ENCODE data around the gene ZNF470. TPM values are rescaled to one million over a fixed set of nuclear protein-coding genes. Genes with fewer than 3 reads are reported as not detected.

ZNF470 gene
- total RNA-seq, 2 donors from 2014 or later = 6.7 to 8.1 TPM

DNA sequence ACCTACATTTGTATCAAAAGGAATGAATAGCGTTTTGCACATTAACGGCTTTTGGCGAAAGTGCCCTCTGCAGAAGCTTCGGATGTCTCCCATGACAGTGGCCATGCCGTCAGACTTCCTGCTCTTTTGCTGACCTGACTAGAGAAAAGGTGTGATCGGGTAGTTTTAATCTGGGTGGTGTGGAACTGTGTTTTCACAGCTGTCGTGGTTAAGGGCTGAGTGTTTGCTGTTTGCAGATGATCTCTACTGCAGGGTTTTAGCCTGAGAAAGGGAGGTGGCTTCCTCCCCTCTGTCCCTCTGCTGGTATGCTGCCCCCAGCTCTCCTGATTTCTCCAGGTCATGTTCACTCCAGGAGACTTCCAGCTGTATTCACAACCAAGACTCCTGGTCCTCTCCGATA is 50.3 kb downstream of the ZNF470 start:
- TF ChIP-seq CTCF (conservative IDR thresholded peaks at IDR 0.05) = no peak
- no peak overlapping the region for H3K9ac ChIP-seq (ENCODE audit: extremely low read depth, low read length, poor library complexity, severe bottlenecking)
- no peaks in the 10 kb centered on the region for H3K27me3 ChIP-seq (ENCODE audit: control insufficient read depth, insufficient read depth, low read length, poor library complexity, severe bottlenecking)
- peaks cover 65% of the 10 kb centered on the region for H3K9me3 ChIP-seq (ENCODE audit: control insufficient read depth, low read length)
- Mint-ChIP-seq H3K27me3 (ENCODE audit: insufficient read depth) (no peaks in the 10 kb centered on the region), H3K36me3 (ENCODE audit: low read depth) (peaks cover 87% of the 10 kb centered on the region), H3K4me1 (no peaks in the 10 kb centered on the region), H3K9me3 (peaks cover 92% of the 10 kb centered on the region), H3K27ac (no peak overlapping the region), H3K4me3 (no peak overlapping the region)
- no peak overlapping the region for H3K27ac ChIP-seq (ENCODE audit: low read depth, low read length)
- DNase-seq = no peak
- H3K4me1 ChIP-seq (ENCODE audit: control insufficient read depth, insufficient read depth, low read length) = no peaks in the 10 kb centered on the region
- no peak overlapping the region for H3K4me3 ChIP-seq (ENCODE audit: low read length)
- H3K36me3 ChIP-seq (ENCODE audit: control insufficient read depth, insufficient read depth, low read length) = peaks cover 41% of the 10 kb centered on the region
- 89 to 96% methylated on average over 4 to 8 of the region's 8 CpGs for WGBS, 2 experiments (ENCODE audit: insufficient coverage in 1 of 2, insufficient read length in 1 of 2)

DNA sequence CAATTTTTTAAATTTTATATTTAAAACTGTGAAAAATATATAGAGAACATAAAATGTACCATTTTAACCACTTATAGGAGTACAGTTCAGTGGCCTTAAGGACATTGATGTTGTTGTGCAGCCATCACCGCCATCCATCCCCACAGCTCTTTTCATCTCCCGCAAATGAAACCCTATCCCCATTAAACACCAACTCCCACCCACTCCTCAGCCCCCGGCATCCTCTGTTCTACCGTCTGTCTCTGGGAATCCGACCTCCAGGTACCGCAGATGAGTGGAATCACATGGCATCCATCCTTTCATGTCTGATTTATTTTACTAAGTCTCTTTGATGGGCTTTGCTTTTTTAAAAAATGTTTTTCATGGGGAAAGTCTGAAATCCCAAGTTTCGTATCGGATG is 51.9 kb downstream of the ZNF470 start:
- Histone ChIP-seq H3K9ac (ENCODE audit: extremely low read depth, low read length, poor library complexity, severe bottlenecking) (no peak overlapping the region), H3K4me1 (ENCODE audit: control insufficient read depth, insufficient read depth, low read length) (no peaks in the 10 kb centered on the region), H3K27me3 (ENCODE audit: control insufficient read depth, insufficient read depth, low read length, poor library complexity, severe bottlenecking) (no peaks in the 10 kb centered on the region), H3K27ac (ENCODE audit: low read depth, low read length) (no peak overlapping the region), H3K9me3 (ENCODE audit: control insufficient read depth, low read length) (peaks cover 72% of the 10 kb centered on the region), H3K4me3 (ENCODE audit: low read length) (no peak overlapping the region), H3K36me3 (ENCODE audit: control insufficient read depth, insufficient read depth, low read length) (peaks cover 47% of the 10 kb centered on the region)
- WGBS, 2 experiments (ENCODE audit: insufficient coverage in 1 of 2, insufficient read length in 1 of 2) = 76 to 86% methylated on average over 6 to 8 of the region's 8 CpGs
- TF ChIP-seq CTCF (conservative IDR thresholded peaks at IDR 0.05) = no peak
- Mint-ChIP-seq H3K27ac (no peak overlapping the region), H3K4me3 (no peak overlapping the region), H3K27me3 (ENCODE audit: insufficient read depth) (no peaks in the 10 kb centered on the region), H3K4me1 (no peaks in the 10 kb centered on the region), H3K36me3 (ENCODE audit: low read depth) (peaks cover 88% of the 10 kb centered on the region), H3K9me3 (peaks cover 89% of the 10 kb centered on the region)
- DNase-seq = no peak

DNA sequence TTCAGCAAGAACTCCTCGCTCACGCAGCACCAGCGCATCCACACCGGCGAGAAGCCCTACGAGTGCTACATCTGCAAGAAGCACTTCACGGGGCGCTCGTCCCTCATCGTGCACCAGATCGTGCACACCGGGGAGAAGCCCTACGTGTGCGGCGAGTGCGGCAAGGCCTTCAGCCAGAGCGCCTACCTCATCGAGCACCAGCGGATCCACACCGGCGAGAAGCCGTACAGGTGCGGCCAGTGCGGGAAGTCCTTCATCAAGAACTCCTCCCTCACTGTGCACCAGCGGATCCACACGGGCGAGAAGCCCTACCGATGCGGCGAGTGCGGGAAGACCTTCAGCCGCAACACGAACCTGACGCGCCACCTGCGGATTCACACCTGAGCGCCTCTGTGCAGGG is 55.1 kb downstream of the ZNF470 start:
- no peak for TF ChIP-seq CTCF (conservative IDR thresholded peaks at IDR 0.05)
- no peak overlapping the region for H3K4me3 ChIP-seq (ENCODE audit: low read length)
- Mint-ChIP-seq H3K9me3 (peaks cover 83% of the 10 kb centered on the region), H3K4me3 (no peak overlapping the region), H3K27ac (no peak overlapping the region), H3K27me3 (ENCODE audit: insufficient read depth) (no peaks in the 10 kb centered on the region), H3K36me3 (ENCODE audit: low read depth) (peaks cover 80% of the 10 kb centered on the region), H3K4me1 (no peaks in the 10 kb centered on the region)
- no peak for DNase-seq
- peaks cover 46% of the 10 kb centered on the region for H3K36me3 ChIP-seq (ENCODE audit: control insufficient read depth, insufficient read depth, low read length)
- peaks cover 59% of the 10 kb centered on the region for H3K9me3 ChIP-seq (ENCODE audit: control insufficient read depth, low read length)
- WGBS, 2 experiments (ENCODE audit: insufficient coverage in 1 of 2, insufficient read length in 1 of 2) = 95 to 99% methylated on average over 27 to 37 of the region's 37 CpGs
- no peaks in the 10 kb centered on the region for H3K27me3 ChIP-seq (ENCODE audit: control insufficient read depth, insufficient read depth, low read length, poor library complexity, severe bottlenecking)
- H3K4me1 ChIP-seq (ENCODE audit: control insufficient read depth, insufficient read depth, low read length) = no peaks in the 10 kb centered on the region
- H3K9ac ChIP-seq (ENCODE audit: extremely low read depth, low read length, poor library complexity, severe bottlenecking) = no peak overlapping the region
- H3K27ac ChIP-seq (ENCODE audit: low read depth, low read length) = no peak overlapping the region

Measured in endodermal cell (in vitro differentiated cells).